A549 (cell line): ENCODE data around the gene SLC1A2. TPM values are rescaled to one million over a fixed set of nuclear protein-coding genes. Genes with fewer than 3 reads are reported as not detected.

Experiments used
- ATAC-seq, 2 experiments: fragments of 200-7000 bp in 1 of 2; fragments of >200 bp in 1 of 2; cut with Nextera tagmentation in 1 of 2; cut with Tn5 transposase in 1 of 2; 3 replicates each; pipeline versions ENCODE4 v1.8.0 to v1.9.1; 2018 to 2020; ENCODE audit warnings: mild to moderate bottlenecking in 1 of 2, moderate library complexity in 1 of 2
- CTCF ChIA-PET: fragments of 300-600 bp; sonication (Branson Sonifier 250); formaldehyde crosslinking; extraction: SDS; loops from one replicate; lab custom pipeline; 2021; ENCODE audit warnings: antibody characterized with exemption, inconsistent platforms; lab: Yijun Ruan, JAX
- POLR2A ChIA-PET: fragments of 350-600 bp; formaldehyde crosslinking; extraction: SDS; loops from one replicate; lab custom pipeline; 2021; ENCODE audit warnings: antibody characterized with exemption, inconsistent platforms; lab: Yijun Ruan, JAX
- DNase-seq, 2 experiments: peaks; one replicate each; pipeline versions ENCODE4 v3.0.0 to v3.0.0-alpha.2; 2011 to 2016; ENCODE audit warnings: low read depth in 1 of 2, low spot score in 1 of 2
- FAIRE-seq: peaks from 2 replicates; lab custom pipeline; 2011; peaks lifted over from hg19 to GRCh38; lab: Jason Lieb, UNC
- H3K27ac ChIP-seq, 2 experiments: fragments of >200 bp; sonication (Bioruptor Twin); formaldehyde crosslinking; 3 replicates each; pipeline ENCODE4 v1.5.1; 2016 to 2017
- H3K4me1 ChIP-seq: fragments of >200 bp; sonication (Bioruptor Twin); formaldehyde crosslinking; 3 replicates; pipeline ENCODE4 v1.6.1; 2016
- H3K4me2 ChIP-seq: fragments of >200 bp; sonication (Bioruptor Twin); formaldehyde crosslinking; 3 replicates; pipeline ENCODE4 v1.6.1; 2016
- H3K4me3 ChIP-seq: fragments of >200 bp; sonication (Bioruptor Twin); formaldehyde crosslinking; 3 replicates; pipeline ENCODE4 v1.5.1; 2016
- H3K9me3 ChIP-seq: fragments of >200 bp; sonication (Bioruptor Twin); formaldehyde crosslinking; 3 replicates; pipeline ENCODE4 v1.6.1; 2016
- CBX2 ChIP-seq: fragments of 200-600 bp; sonication (generic); IDR thresholded peaks from 2 replicates; pipeline ENCODE4 v1.6.1; 2016; ENCODE audit warnings: low read depth, mild to moderate bottlenecking, borderline replicate concordance
- CHD2 ChIP-seq: fragments of 150-350 bp; IDR thresholded peaks from 2 replicates; pipeline ENCODE4 v1.6.1; 2014; ENCODE audit warnings: low read length; ENCODE audit not compliant: partially characterized antibody
- CHD4 ChIP-seq: fragments of 200-600 bp; sonication (generic); IDR thresholded peaks from 2 replicates; pipeline ENCODE4 v1.6.1; 2016; ENCODE audit warnings: antibody characterized with exemption, mild to moderate bottlenecking, borderline replicate concordance
- E2F6 ChIP-seq: IDR thresholded peaks from 2 replicates; pipeline ENCODE4 v1.6.1; 2012; ENCODE audit warnings: low read depth, borderline replicate concordance
- EHF ChIP-seq: fragments of 250-450 bp; sonication (Bioruptor Pico); IDR thresholded peaks from 2 replicates; pipeline ENCODE4 v1.5.0; 2020; ENCODE audit warnings: mild to moderate bottlenecking
- ESRRA ChIP-seq: fragments of 150-350 bp; IDR thresholded peaks from 2 replicates; pipeline ENCODE4 v1.6.1; 2014; ENCODE audit warnings: mild to moderate bottlenecking, low read length, borderline replicate concordance
- GATA3 ChIP-seq: IDR thresholded peaks from 2 replicates; pipeline ENCODE4 v1.6.1; 2012; ENCODE audit warnings: borderline replicate concordance
- HEYL ChIP-seq: fragments of 250-450 bp; sonication (Bioruptor Pico); IDR thresholded peaks from 2 replicates; pipeline ENCODE4 v1.8.0; 2021; ENCODE audit warnings: mild to moderate bottlenecking, moderate library complexity
- HOXB13 ChIP-seq: fragments of 250-450 bp; sonication (Bioruptor Pico); IDR thresholded peaks from 2 replicates; pipeline ENCODE4 v1.5.0; 2020; ENCODE audit warnings: low read depth, mild to moderate bottlenecking, moderate library complexity
- JUN ChIP-seq, 2 experiments: fragments of >200 bp; sonication (Bioruptor Twin); formaldehyde crosslinking; IDR thresholded peaks; 2 replicates in 1 of 2; 3 replicates in 1 of 2; pipeline ENCODE4 v1.6.1; 2016 to 2017
- KDM5A ChIP-seq: fragments of 200-600 bp; sonication (generic); IDR thresholded peaks from 2 replicates; pipeline ENCODE4 v1.6.1; 2016; ENCODE audit warnings: antibody characterized with exemption, mild to moderate bottlenecking
- MYC ChIP-seq: IDR thresholded peaks from 2 replicates; pipeline ENCODE4 v1.6.1; 2012; ENCODE audit warnings: mild to moderate bottlenecking, inconsistent platforms, low read length, improper control_type of control experiment, borderline replicate concordance
- POLR2AphosphoS2 ChIP-seq: conservative IDR thresholded peaks from 2 replicates; pipeline ENCODE4 v1.6.1; 2012; ENCODE audit warnings: low read length, improper control_type of control experiment, inconsistent platforms
- RCOR1 ChIP-seq: fragments of 150-350 bp; IDR thresholded peaks from 2 replicates; pipeline ENCODE4 v1.6.1; 2014; ENCODE audit warnings: antibody characterized with exemption, low read length, low read depth
- RFX5 ChIP-seq: fragments of 450-650 bp; IDR thresholded peaks from 2 replicates; pipeline ENCODE4 v1.7.1; 2014; ENCODE audit warnings: antibody characterized with exemption, mild to moderate bottlenecking, moderate library complexity
- TFCP2L1 ChIP-seq: fragments of 250-450 bp; sonication (Bioruptor Pico); IDR thresholded peaks from 2 replicates; pipeline ENCODE4 v1.5.0; 2021; ENCODE audit warnings: mild to moderate bottlenecking
- ZFP36 ChIP-seq: fragments of 450-650 bp; IDR thresholded peaks from 2 replicates; pipeline ENCODE4 v1.6.1; 2014; ENCODE audit warnings: borderline replicate concordance; ENCODE audit not compliant: partially characterized antibody
- WGBS: methylation state at CpG from one replicate; pipeline ENCODE4 v1.1.6; 2017; ENCODE audit errors: missing lambda C conversion rate; 5-methylcytosine and 5-hydroxymethylcytosine counted together
- polyA plus RNA-seq, 4 experiments: library from polyadenylated mRNA; depleted of rRNA in 3 of 4; stranded (reverse); fragments of >200 nt; fragmentation: RNase III in 1 of 4; extraction: RNeasy Plus Mini Kit Qiagen cat#74134 plus additional on column Dnase treatment in 1 of 4; gene quantifications; 2 replicates in 3 of 4; 3 replicates in 1 of 4; pipeline ENCODE4 v1.2.3, GENCODE V29; 2011 to 2017
- TF ChIP-seq, protein P1 (sequence below): fragments of 200-600 bp; sonication (generic); IDR thresholded peaks from 2 replicates; pipeline ENCODE4 v1.6.1; 2016; ENCODE audit warnings: antibody characterized with exemption, mild to moderate bottlenecking, moderate library complexity
- TF ChIP-seq, protein P2 (sequence below): fragments of >200 bp; sonication (Bioruptor Twin); formaldehyde crosslinking; IDR thresholded peaks from 3 replicates; pipeline ENCODE4 v1.5.1; 2016
- TF ChIP-seq, protein P3 (sequence below): IDR thresholded peaks from 2 replicates; pipeline ENCODE4 v1.6.1; 2012

Gene SLC1A2
- polyA plus RNA-seq, 2 of the 4 experiments (the other 2 are of a cell fraction): 0.01 to 0.14 TPM

DNA sequence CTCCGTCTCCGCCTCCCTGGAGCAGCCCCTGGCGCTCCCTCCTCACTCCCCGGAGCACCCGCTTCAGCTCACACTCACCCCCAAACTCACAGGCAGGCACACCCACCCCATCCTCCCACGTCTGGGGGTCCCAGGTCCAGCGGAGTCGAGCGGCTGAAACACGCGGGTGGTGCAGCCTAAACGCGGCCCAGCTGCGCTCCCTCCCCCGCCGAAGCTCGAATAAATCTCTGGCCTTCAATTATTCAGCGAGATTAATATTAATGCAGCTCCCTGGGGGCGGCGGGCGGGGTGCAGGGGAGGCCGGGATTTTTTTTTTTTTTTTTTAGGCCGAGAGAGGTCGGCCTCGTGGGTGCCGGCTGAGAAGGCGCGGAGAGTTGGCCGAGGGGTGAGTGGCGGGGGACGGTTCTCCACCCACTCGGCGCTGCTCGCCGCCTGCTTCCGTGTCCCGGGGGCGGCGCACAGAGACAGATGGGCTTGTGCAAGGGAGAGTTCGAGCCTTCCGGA, 524 bp upstream of the SLC1A2 start:
- Histone ChIP-seq H3K9me3 (no peaks in the 10 kb centered on the region; the same call in 2 of the 3 replicates), H3K4me1 (peaks cover 15% of the 10 kb centered on the region), H3K4me2 (peak overlapping the region; percentile 100), H3K4me3 (peak overlapping the region; percentile 58)
- peak in 1 of 2 experiments; percentile 27; a peak in 2 of 6 replicates for ATAC-seq
- FAIRE-seq: no peak
- 2% methylated on average over 25 of the region's 41 CpGs for WGBS
- TF ChIP-seq CBX2 (no peak), KDM5A (no peak), RFX5 (no peak), TFCP2L1 (CRISPR knock-in tag) (no peak), ESRRA (no peak), CHD2 (no peak), HOXB13 (CRISPR knock-in tag) (no peak), CHD4 (no peak), GATA3 (no peak), POLR2AphosphoS2 (no peak), E2F6 (no peak), JUN (IDR thresholded peaks at IDR 0.05) (no peak), HEYL (CRISPR knock-in tag) (no peak), ZFP36 (no peak), EHF (no peak), RCOR1 (no peak), MYC (no peak)
- TF ChIP-seq, protein P1, sequence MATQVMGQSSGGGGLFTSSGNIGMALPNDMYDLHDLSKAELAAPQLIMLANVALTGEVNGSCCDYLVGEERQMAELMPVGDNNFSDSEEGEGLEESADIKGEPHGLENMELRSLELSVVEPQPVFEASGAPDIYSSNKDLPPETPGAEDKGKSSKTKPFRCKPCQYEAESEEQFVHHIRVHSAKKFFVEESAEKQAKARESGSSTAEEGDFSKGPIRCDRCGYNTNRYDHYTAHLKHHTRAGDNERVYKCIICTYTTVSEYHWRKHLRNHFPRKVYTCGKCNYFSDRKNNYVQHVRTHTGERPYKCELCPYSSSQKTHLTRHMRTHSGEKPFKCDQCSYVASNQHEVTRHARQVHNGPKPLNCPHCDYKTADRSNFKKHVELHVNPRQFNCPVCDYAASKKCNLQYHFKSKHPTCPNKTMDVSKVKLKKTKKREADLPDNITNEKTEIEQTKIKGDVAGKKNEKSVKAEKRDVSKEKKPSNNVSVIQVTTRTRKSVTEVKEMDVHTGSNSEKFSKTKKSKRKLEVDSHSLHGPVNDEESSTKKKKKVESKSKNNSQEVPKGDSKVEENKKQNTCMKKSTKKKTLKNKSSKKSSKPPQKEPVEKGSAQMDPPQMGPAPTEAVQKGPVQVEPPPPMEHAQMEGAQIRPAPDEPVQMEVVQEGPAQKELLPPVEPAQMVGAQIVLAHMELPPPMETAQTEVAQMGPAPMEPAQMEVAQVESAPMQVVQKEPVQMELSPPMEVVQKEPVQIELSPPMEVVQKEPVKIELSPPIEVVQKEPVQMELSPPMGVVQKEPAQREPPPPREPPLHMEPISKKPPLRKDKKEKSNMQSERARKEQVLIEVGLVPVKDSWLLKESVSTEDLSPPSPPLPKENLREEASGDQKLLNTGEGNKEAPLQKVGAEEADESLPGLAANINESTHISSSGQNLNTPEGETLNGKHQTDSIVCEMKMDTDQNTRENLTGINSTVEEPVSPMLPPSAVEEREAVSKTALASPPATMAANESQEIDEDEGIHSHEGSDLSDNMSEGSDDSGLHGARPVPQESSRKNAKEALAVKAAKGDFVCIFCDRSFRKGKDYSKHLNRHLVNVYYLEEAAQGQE: no peak
- TF ChIP-seq, protein P2, sequence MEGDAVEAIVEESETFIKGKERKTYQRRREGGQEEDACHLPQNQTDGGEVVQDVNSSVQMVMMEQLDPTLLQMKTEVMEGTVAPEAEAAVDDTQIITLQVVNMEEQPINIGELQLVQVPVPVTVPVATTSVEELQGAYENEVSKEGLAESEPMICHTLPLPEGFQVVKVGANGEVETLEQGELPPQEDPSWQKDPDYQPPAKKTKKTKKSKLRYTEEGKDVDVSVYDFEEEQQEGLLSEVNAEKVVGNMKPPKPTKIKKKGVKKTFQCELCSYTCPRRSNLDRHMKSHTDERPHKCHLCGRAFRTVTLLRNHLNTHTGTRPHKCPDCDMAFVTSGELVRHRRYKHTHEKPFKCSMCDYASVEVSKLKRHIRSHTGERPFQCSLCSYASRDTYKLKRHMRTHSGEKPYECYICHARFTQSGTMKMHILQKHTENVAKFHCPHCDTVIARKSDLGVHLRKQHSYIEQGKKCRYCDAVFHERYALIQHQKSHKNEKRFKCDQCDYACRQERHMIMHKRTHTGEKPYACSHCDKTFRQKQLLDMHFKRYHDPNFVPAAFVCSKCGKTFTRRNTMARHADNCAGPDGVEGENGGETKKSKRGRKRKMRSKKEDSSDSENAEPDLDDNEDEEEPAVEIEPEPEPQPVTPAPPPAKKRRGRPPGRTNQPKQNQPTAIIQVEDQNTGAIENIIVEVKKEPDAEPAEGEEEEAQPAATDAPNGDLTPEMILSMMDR: no peak
- TF ChIP-seq, protein P3, sequence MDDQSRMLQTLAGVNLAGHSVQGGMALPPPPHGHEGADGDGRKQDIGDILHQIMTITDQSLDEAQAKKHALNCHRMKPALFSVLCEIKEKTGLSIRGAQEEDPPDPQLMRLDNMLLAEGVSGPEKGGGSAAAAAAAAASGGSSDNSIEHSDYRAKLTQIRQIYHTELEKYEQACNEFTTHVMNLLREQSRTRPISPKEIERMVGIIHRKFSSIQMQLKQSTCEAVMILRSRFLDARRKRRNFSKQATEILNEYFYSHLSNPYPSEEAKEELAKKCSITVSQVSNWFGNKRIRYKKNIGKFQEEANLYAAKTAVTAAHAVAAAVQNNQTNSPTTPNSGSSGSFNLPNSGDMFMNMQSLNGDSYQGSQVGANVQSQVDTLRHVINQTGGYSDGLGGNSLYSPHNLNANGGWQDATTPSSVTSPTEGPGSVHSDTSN: no peak
- TF ChIP-seq, all 56 proteins: peak for 0
- ChIA-PET POLR2A (interaction anchor here (1.1 kb wide), 1 partner anchor 9 kb away, joined by 3 read pairs; no protein-coding TSS in a partner anchor), CTCF (interaction anchor here (0.8 to 2.0 kb wide), 4 partner anchors 8 to 493 kb away, joined by 3 to 8 read pairs (median 3); no protein-coding TSS in a partner anchor)
- peak overlapping the region in 1 of 2 experiments; percentile 25; a peak in 1 of 6 replicates for H3K27ac ChIP-seq
- no peak for DNase-seq
